NCI-H446 treated with DMSO at 0.1 percent for 48 hours (cell line): ENCODE measurements around the gene MYT1.
"Not testable (repeated sequence)": the region's sequence is repeated elsewhere in the genome, so short reads cannot be mapped to it uniquely, and the experiment has no call there.

Source experiments
- DNase-seq: peaks from one replicate; lab custom pipeline; 2025; lab: John Stamatoyannopoulos, UW

MYT1 gene

DNA sequence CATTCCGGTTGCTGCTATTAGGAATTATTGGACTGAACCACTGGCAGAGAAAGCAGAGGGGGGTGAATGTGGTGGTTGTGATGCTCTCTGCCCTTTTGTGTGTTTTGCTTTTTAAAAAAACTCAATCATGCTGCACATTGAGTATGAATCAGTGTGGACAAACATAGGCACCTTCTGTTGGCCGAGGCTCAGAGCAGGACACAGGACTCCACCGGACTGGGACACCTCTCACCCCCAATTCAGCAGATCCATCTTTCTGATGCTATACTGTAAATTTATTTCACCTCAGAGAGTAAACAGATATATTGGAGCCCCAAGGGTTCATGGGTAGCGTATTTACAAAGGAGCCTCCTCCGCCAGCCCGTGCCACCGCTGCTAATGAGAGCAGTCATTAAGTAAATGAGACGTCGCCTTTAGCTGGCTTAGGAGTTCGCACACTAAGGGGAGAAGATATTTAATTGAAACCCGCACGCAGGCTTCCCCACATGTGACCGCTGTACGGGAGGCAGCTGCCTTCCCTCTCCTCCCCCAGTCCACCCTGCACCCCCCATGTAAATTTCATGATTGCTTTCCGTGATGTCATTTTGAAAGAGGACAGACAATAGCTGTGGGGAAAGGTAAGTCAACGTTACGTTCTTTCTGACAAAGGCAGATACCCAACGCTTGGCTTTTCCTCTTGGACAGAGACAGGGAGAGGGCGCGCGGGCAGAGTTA lies at the start of gene MYT1:
TSS of gene MYT1 (plus strand) at position 330 of the 714 bp plus-strand sequence. CDS start 34,410 bp downstream, outside the sequence.
- DNase-seq, result peak; percentile 85

GRCh38 chr20:64115171-64115911 lies 48.9 kb upstream of the MYT1 start:
- DNase-seq, result no peak

DNA sequence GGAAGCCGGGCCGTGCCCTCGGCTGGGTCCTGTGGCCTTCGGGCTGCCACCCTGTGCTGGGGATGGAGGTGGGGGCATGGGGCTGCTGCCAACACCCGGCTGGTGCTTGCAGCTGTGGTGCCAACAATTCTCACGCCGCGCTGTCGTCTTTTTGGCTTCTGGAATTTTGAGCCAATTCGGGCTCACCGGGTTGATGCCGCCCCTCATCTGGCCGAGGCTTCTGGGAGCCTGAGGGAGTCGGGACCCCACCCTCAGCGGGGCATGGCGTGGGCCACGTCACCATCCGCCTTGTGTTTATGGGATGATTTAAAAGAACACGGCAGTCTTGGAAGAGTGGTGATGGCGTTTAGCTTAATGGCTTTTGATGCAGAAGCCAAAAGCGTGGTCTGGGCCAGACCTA lies 48.2 kb upstream of the MYT1 start:
- no peak for DNase-seq

DNA sequence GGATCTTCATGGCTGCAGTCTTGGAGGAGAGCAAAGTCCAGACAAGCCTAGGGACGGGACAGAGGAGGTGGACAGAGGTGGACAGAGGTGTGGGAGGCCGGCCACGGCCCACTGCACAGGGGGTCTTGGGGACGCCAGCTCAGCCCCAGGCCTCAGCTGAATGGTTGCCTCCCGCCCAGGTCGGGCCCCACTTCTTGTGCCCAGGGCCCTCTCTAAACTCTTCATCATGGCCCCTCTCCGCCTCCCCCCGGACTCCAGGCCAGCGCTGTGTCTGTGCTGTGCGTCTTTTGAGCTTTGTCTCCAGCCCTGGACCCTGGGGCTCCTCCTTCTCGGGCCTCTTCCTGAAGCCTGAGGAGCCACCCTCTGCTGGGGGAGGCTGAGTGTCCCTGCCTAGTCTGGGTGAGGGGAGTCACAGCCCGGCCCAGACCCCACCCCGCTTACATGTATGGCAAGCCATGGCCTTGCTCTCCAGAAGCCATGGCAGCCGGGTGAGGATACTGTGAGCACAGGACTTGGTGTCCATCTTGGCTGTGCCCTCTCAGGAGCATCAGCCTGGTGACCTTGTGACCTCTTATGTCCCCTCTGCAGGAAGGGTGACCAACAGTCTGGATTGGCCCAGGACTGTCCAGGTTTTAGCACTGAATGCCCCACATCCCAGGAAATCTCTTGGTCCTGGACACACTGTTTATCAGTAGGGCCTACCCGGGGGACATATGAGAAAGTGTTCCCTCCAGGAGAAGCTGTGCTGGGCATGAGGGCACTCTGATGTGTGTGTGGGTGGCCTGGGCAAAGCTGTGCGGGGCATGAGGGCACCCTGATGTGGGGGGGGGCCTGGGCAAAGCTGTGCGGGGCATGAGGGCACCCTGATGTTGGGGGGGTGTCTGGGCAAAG lies 47.5 kb upstream of the MYT1 start:
- DNase-seq, result no peak

DNA sequence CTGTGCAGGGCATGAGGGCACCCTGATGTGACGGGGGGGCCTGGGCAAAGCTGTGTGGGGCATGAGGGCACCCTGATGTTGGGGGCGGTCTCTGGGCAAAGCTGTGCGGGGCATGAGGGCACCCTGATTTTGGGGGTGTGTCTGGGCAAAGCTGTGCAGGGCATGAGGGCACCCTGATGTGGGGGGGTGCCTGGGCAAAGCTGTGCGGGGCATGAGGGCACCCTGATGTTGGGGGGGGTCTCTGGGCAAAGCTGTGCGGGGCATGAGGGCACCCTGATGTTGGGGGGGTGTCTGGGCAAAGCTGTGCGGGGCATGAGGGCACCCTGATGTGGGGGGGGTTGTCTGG lies 46.8 kb upstream of the MYT1 start:
- not testable (repeated sequence) for DNase-seq

DNA sequence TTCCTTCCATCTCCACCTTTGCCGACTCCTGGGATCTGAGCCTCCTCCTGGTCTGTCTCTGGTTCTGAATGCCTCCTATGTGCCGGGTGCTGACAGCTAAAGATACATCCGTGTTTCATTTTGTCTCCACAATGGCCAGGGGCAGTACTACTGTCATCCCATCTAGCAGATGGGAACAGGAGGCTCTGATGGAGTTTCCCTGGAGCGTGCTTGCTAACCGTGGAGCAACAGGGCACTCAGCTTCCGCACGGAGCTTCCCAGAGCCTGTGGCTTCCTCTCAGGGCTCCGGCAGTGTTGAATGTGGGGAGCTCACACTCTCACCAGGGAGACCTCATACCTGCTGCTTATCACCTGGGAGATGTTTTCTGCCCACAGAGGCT lies 45.0 kb upstream of the MYT1 start:
- DNase-seq, result no peak

- no peak for DNase-seq
These were observed 44.4 kb upstream of the MYT1 start for GRCh38 chr20:64119681-64120341.

GRCh38 chr20:64121586-64121985 lies 42.7 kb upstream of the MYT1 start:
- no peak for DNase-seq

DNA sequence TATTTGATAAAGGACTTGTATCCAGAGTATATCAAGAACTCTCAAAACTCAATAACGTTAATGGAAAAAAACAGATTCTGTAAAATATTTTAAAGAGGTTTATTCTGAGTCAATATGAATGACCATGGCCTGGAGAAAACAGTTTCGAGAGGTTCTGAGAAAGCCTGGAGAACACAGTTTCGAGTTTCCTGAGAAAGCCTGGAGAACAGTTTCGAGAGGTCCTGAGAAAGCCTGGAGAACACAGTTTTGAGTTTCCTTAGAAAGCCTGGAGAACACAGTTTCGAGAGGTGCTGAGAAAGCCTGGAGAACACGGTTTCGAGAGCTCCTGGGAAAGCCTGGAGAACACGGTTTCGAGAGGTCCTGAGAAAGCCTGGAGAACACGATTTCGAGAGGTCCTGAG lies 41.3 kb upstream of the MYT1 start:
- not testable (repeated sequence) for DNase-seq

DNA sequence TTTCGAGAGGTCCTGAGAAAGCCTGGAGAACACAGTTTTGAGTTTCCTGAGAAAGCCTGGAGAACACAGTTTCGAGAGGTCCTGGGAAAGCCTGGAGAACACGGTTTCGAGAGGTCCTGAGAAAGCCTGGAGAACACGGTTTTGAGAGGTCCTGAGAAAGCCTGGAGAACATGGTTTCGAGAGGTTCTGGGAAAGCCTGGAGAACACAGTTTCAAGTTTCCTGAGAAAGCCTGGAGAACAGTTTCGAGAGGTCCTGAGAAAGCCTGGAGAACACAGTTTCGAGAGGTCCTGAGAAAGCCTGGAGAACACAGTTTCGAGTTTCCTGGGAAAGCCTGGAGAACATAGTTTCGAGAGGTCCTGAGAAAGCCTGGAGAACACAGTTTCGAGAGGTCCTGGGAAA lies 40.7 kb upstream of the MYT1 start:
- not testable (repeated sequence) for DNase-seq

DNA sequence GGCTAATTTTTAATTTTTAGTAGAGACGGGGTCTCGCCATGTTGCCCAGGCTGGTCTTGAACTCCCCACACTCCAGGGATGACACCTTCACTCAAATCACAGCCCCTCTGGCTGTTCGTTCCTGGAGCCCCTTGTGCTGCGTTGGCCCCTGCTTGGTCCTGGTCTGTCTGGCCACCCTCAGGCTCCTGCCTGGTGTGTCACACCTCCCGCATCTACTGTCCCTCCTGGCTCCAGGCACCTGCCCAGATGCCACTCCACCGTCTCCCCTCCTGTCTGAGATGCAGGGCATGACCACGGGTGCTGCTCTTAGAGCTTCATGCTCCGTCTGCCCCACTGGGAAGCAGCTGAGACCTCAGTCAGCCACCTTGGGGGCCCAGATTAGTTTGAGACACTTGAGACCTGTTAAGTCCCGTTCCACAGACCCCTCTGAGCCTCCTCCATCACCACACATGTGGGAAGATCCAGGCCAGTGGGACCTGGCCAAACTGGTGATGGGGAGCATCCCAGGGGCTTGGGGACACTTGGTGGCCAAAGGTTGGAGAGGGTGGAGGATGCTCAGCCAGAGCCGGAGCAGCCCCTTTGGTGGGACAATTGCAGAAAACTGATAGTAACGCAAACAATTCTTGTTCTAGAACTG lies 35.0 kb upstream of the MYT1 start:
- DNase-seq, result no peak

DNA sequence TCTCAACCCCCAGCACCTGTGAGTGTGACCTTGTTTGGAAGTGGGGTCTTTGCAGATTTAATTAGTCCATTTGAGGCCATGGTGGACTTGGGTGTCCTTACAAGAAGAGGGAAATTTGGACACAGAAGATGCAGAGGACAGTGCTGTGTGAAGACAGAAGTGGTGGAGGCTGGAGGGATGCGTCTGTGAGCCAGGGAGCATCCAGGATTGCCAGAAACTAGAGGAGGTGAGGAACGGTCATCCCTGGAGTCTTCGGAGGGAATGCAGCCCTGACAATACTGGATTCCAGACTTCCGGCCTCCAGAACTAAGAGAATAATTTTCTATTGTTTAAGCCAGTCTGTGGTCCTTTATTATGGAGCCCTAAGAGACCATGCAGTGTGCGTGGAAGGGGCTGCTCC lies 34.0 kb upstream of the MYT1 start:
- DNase-seq, result no peak

DNA sequence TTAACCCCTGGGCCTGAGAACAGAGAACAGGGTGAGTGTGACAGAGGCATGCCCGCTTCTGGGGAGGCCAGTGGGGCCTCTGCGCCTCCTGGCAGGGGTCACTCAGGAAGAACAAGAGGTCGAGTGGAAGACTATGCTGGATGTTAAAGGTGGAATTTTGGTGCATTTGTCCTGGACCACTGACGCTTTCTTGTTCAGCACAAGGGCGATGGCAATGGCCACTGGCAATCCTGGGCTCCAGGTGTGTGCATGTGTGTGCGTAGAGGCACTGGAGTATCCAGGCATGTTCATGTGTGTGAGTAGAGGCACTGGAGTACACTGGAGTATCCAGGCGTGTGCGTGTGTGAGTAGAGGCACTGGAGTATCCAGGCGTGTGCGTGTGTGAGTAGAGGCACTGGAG lies 33.4 kb upstream of the MYT1 start:
- no peak for DNase-seq

GRCh38 chr20:64131406-64131805 lies 32.8 kb upstream of the MYT1 start:
- DNase-seq, result no peak

- no peak for DNase-seq
These were observed 30.3 kb upstream of the MYT1 start for GRCh38 chr20:64133951-64134407.

DNA sequence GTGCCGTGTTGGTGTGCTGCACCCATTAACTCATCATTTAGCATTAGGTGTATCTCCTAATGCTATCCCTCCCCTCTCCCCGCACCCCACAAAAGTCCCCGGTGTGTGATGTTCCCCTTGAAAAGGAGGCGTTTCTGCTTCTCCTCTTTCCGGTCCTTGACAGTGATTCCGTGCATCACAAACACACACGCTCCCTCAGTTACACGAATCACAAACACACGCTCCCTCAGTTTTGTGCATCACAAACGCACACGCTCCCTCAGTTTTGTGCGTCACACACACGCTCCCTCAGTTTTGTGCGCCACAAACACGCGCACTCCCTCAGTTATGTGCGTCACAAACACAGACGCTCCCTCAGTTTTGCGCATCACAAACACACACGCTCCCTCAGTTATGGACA lies 29.5 kb upstream of the MYT1 start:
- not testable (repeated sequence) for DNase-seq

DNA sequence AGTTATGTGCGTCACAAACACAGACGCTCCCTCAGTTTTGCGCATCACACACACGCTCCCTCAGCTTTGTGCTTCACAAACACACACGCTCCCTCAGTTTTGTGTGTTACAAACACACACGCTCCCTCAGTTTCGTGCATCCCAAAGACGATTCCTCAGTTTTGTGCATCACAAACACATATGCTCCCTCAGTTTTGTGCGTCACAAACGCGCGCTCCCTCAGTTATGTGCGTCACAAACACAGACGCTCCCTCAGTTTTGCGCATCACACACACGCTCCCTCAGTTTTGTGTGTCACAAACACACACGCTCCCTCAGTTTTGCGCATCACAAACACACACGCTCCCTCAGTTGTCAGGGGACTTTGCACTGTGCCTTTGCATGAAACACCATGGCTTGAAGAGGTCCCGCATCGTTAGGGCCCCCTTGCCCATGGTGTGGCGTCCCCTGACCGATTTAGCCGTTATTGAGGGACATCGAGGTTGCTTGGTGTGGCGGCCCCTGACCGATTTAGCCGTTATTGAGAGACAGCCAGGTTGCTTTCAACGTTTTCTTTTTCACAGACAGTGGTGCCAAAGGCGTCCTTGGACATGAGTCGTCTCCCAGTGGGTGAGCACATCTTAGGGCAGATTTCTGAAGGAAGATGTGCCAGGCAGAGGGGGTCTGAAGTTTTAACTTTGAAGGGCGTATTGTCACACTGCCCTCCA lies 28.1 kb upstream of the MYT1 start:
- no peak for DNase-seq

DNA sequence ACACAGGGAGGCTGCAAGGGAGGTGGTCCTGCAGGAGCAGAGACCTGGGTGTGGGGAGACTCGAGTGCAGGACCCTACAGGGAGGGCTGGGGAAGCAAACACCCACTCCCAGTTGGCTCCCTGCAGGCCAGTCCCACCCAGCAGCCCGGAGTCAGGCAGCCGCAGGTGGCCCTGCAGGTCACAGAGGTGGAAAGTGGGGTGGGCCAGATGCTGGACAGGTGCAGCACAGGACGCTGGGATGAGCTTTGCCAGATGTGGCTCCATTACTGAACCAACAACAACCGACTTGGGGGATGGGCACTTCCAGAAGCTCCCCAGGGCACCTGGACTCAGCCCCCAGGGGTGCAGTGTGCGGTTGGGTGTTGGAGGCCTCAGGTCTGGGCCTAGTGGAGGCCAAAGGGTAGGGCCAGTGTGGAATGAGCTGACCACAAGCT lies 26.6 kb upstream of the MYT1 start:
- no peak for DNase-seq

DNA sequence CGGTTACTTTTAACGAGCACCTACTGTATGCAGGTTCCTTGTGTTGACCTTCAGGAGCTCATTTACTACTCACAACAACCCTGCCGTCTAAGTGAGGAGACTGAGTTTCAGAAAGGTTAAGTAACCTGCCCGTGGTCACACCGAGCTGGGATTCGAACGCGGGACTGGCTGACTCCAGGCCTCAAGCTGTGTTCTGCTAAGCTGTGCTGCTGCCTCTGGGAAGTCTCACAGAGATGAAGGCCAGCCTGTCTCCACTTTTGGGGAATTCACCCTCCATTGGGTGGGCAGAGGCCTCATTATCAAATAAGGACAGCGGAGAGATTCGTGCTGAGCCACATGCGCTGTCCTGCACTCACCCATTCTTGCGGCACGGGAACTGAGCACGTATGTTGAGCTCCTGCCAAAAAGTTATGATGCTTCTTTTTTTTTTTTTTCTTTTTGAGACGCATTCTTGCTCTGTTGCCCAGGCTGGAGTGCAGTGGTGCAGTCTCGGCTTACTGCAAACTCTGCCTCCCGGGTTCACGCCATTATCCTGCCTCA lies 25.9 kb upstream of the MYT1 start:
- DNase-seq, result no peak

GRCh38 chr20:64139199-64140060 lies 24.8 kb upstream of the MYT1 start:
- no peak for DNase-seq
